ENCODE results near the gene PRKACA.

Gene PRKACA

GRCh38 chr19:14059093-14059480 is 58.5 kb downstream of the PRKACA start:
- H4K20me1 ChIP-seq (ENCODE audit: insufficient read depth, low read length) = no peaks in the 10 kb centered on the region
- no peaks in the 10 kb centered on the region for H3K9me3 ChIP-seq (replicated peaks; ENCODE audit: insufficient read depth, low read length)
- no peaks in the 10 kb centered on the region for H3F3A ChIP-seq (ENCODE audit: insufficient read depth, low read length)
- no peak overlapping the region for H3K4me3 ChIP-seq (ENCODE audit: low read length)
- no peaks in the 10 kb centered on the region; the same call in 1 of the 2 replicates for H3K4me1 ChIP-seq (ENCODE audit: low read length)
- peaks cover 55% of the 10 kb centered on the region for H3K27me3 ChIP-seq (replicated peaks; ENCODE audit: insufficient read depth, low read length)
- no peaks in the 10 kb centered on the region for H3K9me2 ChIP-seq (replicated peaks; ENCODE audit: insufficient read depth, low read length)
- no peaks in the 10 kb centered on the region for H3K36me3 ChIP-seq (replicated peaks; ENCODE audit: insufficient read depth, low read length)
- DNase-seq = no peak
- H3K27ac ChIP-seq (ENCODE audit: low read length) = no peak overlapping the region
- no peak overlapping the region for H2AFZ ChIP-seq (ENCODE audit: low read length)
- no peak overlapping the region for H3K9ac ChIP-seq (ENCODE audit: low read length)
- H3K79me2 ChIP-seq (ENCODE audit: low read length) = no peaks in the 10 kb centered on the region
- TF ChIP-seq, protein P1, sequence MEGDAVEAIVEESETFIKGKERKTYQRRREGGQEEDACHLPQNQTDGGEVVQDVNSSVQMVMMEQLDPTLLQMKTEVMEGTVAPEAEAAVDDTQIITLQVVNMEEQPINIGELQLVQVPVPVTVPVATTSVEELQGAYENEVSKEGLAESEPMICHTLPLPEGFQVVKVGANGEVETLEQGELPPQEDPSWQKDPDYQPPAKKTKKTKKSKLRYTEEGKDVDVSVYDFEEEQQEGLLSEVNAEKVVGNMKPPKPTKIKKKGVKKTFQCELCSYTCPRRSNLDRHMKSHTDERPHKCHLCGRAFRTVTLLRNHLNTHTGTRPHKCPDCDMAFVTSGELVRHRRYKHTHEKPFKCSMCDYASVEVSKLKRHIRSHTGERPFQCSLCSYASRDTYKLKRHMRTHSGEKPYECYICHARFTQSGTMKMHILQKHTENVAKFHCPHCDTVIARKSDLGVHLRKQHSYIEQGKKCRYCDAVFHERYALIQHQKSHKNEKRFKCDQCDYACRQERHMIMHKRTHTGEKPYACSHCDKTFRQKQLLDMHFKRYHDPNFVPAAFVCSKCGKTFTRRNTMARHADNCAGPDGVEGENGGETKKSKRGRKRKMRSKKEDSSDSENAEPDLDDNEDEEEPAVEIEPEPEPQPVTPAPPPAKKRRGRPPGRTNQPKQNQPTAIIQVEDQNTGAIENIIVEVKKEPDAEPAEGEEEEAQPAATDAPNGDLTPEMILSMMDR (IDR thresholded peaks at IDR 0.05; ENCODE audit: low read length) = peak; percentile 79
- TF ChIP-seq EZH2 (optimal IDR thresholded peaks at IDR 0.05; ENCODE audit: low read depth, low read length) = no peak
- H3K4me2 ChIP-seq (ENCODE audit: low read depth, low read length) = 0 out of 2 replicates have a peak overlapping the region, but pooled peaks have one; percentile 30

GRCh38 chr19:14058182-14059092 is 59.1 kb downstream of the PRKACA start:
- Histone ChIP-seq H4K20me1 (ENCODE audit: insufficient read depth, low read length) (no peaks in the 10 kb centered on the region), H3K9me3 (replicated peaks; ENCODE audit: insufficient read depth, low read length) (no peaks in the 10 kb centered on the region), H3K9ac (ENCODE audit: low read length) (no peak overlapping the region), H3K36me3 (replicated peaks; ENCODE audit: insufficient read depth, low read length) (no peaks in the 10 kb centered on the region), H3K4me2 (ENCODE audit: low read depth, low read length) (0 out of 2 replicates have a peak overlapping the region, but pooled peaks have one; percentile 30), H3K9me2 (replicated peaks; ENCODE audit: insufficient read depth, low read length) (no peaks in the 10 kb centered on the region), H3K4me3 (ENCODE audit: low read length) (no peak overlapping the region), H3K4me1 (ENCODE audit: low read length) (no peaks in the 10 kb centered on the region; the same call in 1 of the 2 replicates), H3K27me3 (replicated peaks; ENCODE audit: insufficient read depth, low read length) (peaks cover 56% of the 10 kb centered on the region), H3F3A (ENCODE audit: insufficient read depth, low read length) (no peaks in the 10 kb centered on the region), H3K27ac (ENCODE audit: low read length) (no peak overlapping the region), H2AFZ (ENCODE audit: low read length) (no peak overlapping the region), H3K79me2 (ENCODE audit: low read length) (no peaks in the 10 kb centered on the region)
- TF ChIP-seq EZH2 (optimal IDR thresholded peaks at IDR 0.05; ENCODE audit: low read depth, low read length) (no peak), EZH2phosphoT487 (IDR thresholded peaks at IDR 0.05; ENCODE audit: low read length) (no peak)
- no peak for DNase-seq

DNA sequence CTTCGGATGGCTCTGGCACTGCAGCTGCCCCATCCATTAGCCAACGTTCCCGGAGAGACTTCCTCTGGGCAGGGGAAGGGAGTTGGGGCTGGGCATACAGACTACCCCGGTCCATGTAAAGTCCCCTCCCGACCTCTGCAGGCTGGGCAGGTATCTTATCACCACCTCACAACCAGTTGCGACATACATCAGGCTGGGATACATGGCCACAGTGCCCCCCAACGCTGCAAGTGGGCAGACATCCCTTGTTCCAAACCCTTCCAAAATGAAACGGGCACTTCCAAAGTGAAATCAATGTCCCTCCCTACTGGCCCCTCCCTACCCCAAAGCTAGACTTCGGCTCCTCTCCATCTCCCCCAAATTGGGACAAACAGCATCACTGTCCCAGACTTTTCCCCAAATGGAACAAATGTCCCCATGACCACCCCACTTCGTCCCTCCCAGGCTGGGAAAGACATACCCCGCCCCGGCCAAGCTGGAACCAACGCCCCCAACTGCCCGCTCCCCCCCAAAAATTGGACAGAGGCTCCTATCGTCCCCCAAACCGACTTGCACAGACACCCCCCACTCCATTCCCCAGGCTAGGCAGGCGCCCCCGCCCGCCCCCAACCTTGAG is 60.7 kb downstream of the PRKACA start:
- no peaks in the 10 kb centered on the region for H3K36me3 ChIP-seq (replicated peaks; ENCODE audit: insufficient read depth, low read length)
- H4K20me1 ChIP-seq (ENCODE audit: insufficient read depth, low read length) = no peaks in the 10 kb centered on the region
- DNase-seq = no peak
- H3K4me1 ChIP-seq (ENCODE audit: low read length) = no peaks in the 10 kb centered on the region; the same call in 1 of the 2 replicates
- H3K9me3 ChIP-seq (replicated peaks; ENCODE audit: insufficient read depth, low read length) = no peaks in the 10 kb centered on the region
- H2AFZ ChIP-seq (ENCODE audit: low read length) = no peak overlapping the region
- H3K79me2 ChIP-seq (ENCODE audit: low read length) = no peaks in the 10 kb centered on the region
- no peaks in the 10 kb centered on the region for H3K9me2 ChIP-seq (replicated peaks; ENCODE audit: insufficient read depth, low read length)
- H3K27ac ChIP-seq (ENCODE audit: low read length) = no peak overlapping the region
- no peak for TF ChIP-seq EZH2 (optimal IDR thresholded peaks at IDR 0.05; ENCODE audit: low read depth, low read length)
- no peak for TF ChIP-seq EZH2phosphoT487 (IDR thresholded peaks at IDR 0.05; ENCODE audit: low read length)
- TF ChIP-seq, protein P1 (IDR thresholded peaks at IDR 0.05; ENCODE audit: low read length) = no peak
- H3K27me3 ChIP-seq (replicated peaks; ENCODE audit: insufficient read depth, low read length) = peaks cover 48% of the 10 kb centered on the region
- no peak overlapping the region for H3K4me3 ChIP-seq (ENCODE audit: low read length)
- H3K9ac ChIP-seq (ENCODE audit: low read length) = no peak overlapping the region
- H3F3A ChIP-seq (ENCODE audit: insufficient read depth, low read length) = no peaks in the 10 kb centered on the region
- no peak overlapping the region for H3K4me2 ChIP-seq (ENCODE audit: low read depth, low read length)
